Neuronal stem cell (in vitro differentiated cells): Measurements from ENCODE around the gene MCF2L2.
"Not testable (repeated sequence)": the region's sequence is repeated elsewhere in the genome, so short reads cannot be mapped to it uniquely, and the experiment has no call there.

Experiments used
- DNase-seq: peaks from one replicate; pipeline ENCODE4 v3.0.0-alpha.2; 2013; ENCODE audit warnings: low spot score
- H2AFZ ChIP-seq: one replicate; pipeline ENCODE4 v1.6.1; 2013; ENCODE audit warnings: mild to moderate bottlenecking, low read length, inconsistent platforms
- H2AK5ac ChIP-seq: 2 replicates; pipeline ENCODE4 v1.6.1; 2013; ENCODE audit warnings: low read depth, mild to moderate bottlenecking, inconsistent platforms, low read length, moderate library complexity, mixed read lengths
- H2BK120ac ChIP-seq: 2 replicates; pipeline ENCODE4 v1.6.1; 2013; ENCODE audit warnings: low read depth, mild to moderate bottlenecking, inconsistent platforms, low read length, moderate library complexity, mixed read lengths
- H2BK12ac ChIP-seq: one replicate; pipeline ENCODE4 v1.6.1; 2013; ENCODE audit warnings: low read length, inconsistent platforms
- H2BK15ac ChIP-seq: 2 replicates; pipeline ENCODE4 v1.6.1; 2013; ENCODE audit warnings: mild to moderate bottlenecking, low read length, inconsistent platforms, mixed read lengths
- H2BK5ac ChIP-seq: one replicate; pipeline ENCODE4 v1.6.1; 2013; ENCODE audit warnings: inconsistent platforms, mild to moderate bottlenecking, low read length, moderate library complexity
- H3K14ac ChIP-seq: one replicate; pipeline ENCODE4 v1.6.1; 2013; ENCODE audit warnings: low read length, inconsistent platforms
- H3K18ac ChIP-seq: 2 replicates; pipeline ENCODE4 v1.6.1; 2013; ENCODE audit warnings: low read length, inconsistent platforms
- H3K23ac ChIP-seq: 2 replicates; pipeline ENCODE4 v1.6.1; 2013; ENCODE audit warnings: low read depth, mild to moderate bottlenecking, mixed read lengths, low read length, inconsistent platforms; ENCODE audit not compliant: poor library complexity
- H3K27ac ChIP-seq: replicated peaks from 3 replicates; pipeline ENCODE4 v1.5.1; 2013; ENCODE audit warnings: low read length, inconsistent platforms
- H3K27me3 ChIP-seq, 3 experiments: 2 replicates each; pipeline ENCODE4 v1.6.1; 2013; ENCODE audit warnings: low read length in 3 of 3, mild to moderate bottlenecking in 2 of 3, inconsistent platforms in 1 of 3, low read depth in 1 of 3, mixed read lengths in 1 of 3, moderate library complexity in 1 of 3; ENCODE audit not compliant: control insufficient read depth in 3 of 3, insufficient read depth in 3 of 3
- H3K36me3 ChIP-seq, 2 donors: replicated peaks in 1 of 2; 2 replicates each; pipeline ENCODE4 v1.6.1; 2013; ENCODE audit warnings: low read length in 2 of 2; ENCODE audit not compliant: control insufficient read depth in 2 of 2, insufficient read depth in 2 of 2
- H3K4ac ChIP-seq: 2 replicates; pipeline ENCODE4 v1.6.1; 2013; ENCODE audit warnings: inconsistent platforms, mild to moderate bottlenecking, low read length, moderate library complexity
- H3K4me1 ChIP-seq, 2 donors: 1 replicate in 1 of 2; 2 replicates in 1 of 2; pipeline ENCODE4 v1.6.1; 2013; ENCODE audit warnings: low read length in 2 of 2, low read depth in 1 of 2; ENCODE audit not compliant: control insufficient read depth in 2 of 2, insufficient read depth in 1 of 2
- H3K4me2 ChIP-seq: one replicate; pipeline ENCODE4 v1.6.1; 2013; ENCODE audit warnings: mild to moderate bottlenecking, low read length, inconsistent platforms; ENCODE audit not compliant: insufficient read depth, poor library complexity, severe bottlenecking
- H3K4me3 ChIP-seq, 2 donors: 2 replicates each; pipeline ENCODE4 v1.5.1; 2013; ENCODE audit warnings: low read length in 2 of 2, mild to moderate bottlenecking in 2 of 2, inconsistent platforms in 1 of 2, moderate library complexity in 1 of 2
- H3K79me1 ChIP-seq: one replicate; pipeline ENCODE4 v1.6.1; 2013; ENCODE audit warnings: low read depth, mild to moderate bottlenecking, inconsistent platforms, low read length, moderate library complexity
- H3K9ac ChIP-seq: one replicate; pipeline ENCODE4 v1.6.1; 2013; ENCODE audit warnings: mild to moderate bottlenecking, low read depth, low read length, inconsistent platforms; ENCODE audit not compliant: poor library complexity
- H3K9me3 ChIP-seq, 2 donors: replicated peaks in 1 of 2; 2 replicates each; pipeline versions ENCODE3 to v1.6.1; 2013; ENCODE audit warnings: low read length in 2 of 2, mild to moderate bottlenecking in 2 of 2, inconsistent platforms in 1 of 2, low read depth in 1 of 2, mixed read lengths in 1 of 2, moderate library complexity in 1 of 2; ENCODE audit not compliant: control insufficient read depth in 2 of 2, insufficient read depth in 1 of 2
- H4K8ac ChIP-seq: one replicate; pipeline ENCODE4 v1.6.1; 2013; ENCODE audit warnings: low read depth, mild to moderate bottlenecking, inconsistent platforms, low read length, moderate library complexity
- H4K91ac ChIP-seq: one replicate; pipeline ENCODE4 v1.6.1; 2013; ENCODE audit warnings: low read length, low read depth, mild to moderate bottlenecking, inconsistent platforms; ENCODE audit not compliant: poor library complexity
- WGBS, 2 donors: extraction: QIAGEN DNeasy Blood & Tissue Kit; methylation state at CpG; one replicate each; pipeline ENCODE4 v1.1.7; 2013; ENCODE audit warnings: missing lambda C conversion rate in 2 of 2, mixed read lengths in 1 of 2; ENCODE audit not compliant: insufficient read length in 2 of 2, insufficient replicate concordance in 1 of 2; ENCODE audit errors: extremely low coverage in 2 of 2; 5-methylcytosine and 5-hydroxymethylcytosine counted together

MCF2L2 gene

GRCh38 chr3:183443395-183444385, 15.3 kb upstream of the MCF2L2 start:
- no peak overlapping the region for H3K14ac ChIP-seq
- H3K9ac ChIP-seq, result no peak overlapping the region
- H2AK5ac ChIP-seq, result no peak overlapping the region
- H2BK5ac ChIP-seq, result no peak overlapping the region
- no peak overlapping the region for H3K4ac ChIP-seq
- DNase-seq, result no peak
- no peak overlapping the region for H2AFZ ChIP-seq
- no peak overlapping the region for H3K4me3 ChIP-seq
- no peak overlapping the region for H4K8ac ChIP-seq
- no CpG with 5 or more reads among the region's 10 CpGs for WGBS, 2 donors
- H2BK12ac ChIP-seq, result no peak overlapping the region
- H3K23ac ChIP-seq, result no peak overlapping the region
- H2BK15ac ChIP-seq, result no peak overlapping the region
- no peak overlapping the region for H3K18ac ChIP-seq
- no peaks in the 10 kb centered on the region for H3K36me3 ChIP-seq
- no peak overlapping the region for H3K27ac ChIP-seq
- H3K4me1 ChIP-seq, result peaks cover 0 to under 1% of the 10 kb centered on the region in 2 donors
- H3K9me3 ChIP-seq, result peaks cover 0 to 8% of the 10 kb centered on the region in 2 donors
- H2BK120ac ChIP-seq, result no peak overlapping the region
- no peak overlapping the region for H4K91ac ChIP-seq
- no peak overlapping the region for H3K4me2 ChIP-seq
- H3K79me1 ChIP-seq, result peaks cover 4% of the 10 kb centered on the region
- peaks cover 0 to 8% (median 0%) of the 10 kb centered on the region in 3 experiments for H3K27me3 ChIP-seq

DNA sequence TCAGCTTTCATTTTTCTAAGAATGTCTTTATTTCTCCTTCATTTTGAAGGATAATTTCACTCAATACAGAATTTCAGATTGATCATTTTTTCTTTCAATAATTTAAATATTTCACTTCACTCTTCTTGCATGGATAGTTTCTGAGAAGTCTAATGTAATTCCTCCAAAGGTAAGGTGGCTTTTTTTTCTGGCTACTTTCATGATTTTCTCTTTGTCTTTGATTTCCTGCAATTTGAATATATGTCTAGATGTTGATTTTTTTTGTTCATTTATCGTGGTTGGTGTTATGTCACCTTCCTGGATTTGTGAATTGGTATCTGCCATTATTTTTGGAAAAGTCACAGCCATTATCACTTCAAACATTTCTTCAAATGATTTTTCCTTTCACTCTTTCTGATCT, 14.6 kb upstream of the MCF2L2 start:
- Histone ChIP-seq H2BK5ac (no peak overlapping the region), H3K9me3 (peaks cover 0 to 8% of the 10 kb centered on the region in 2 donors), H2AFZ (no peak overlapping the region), H3K36me3 (no peaks in the 10 kb centered on the region), H2AK5ac (no peak overlapping the region), H2BK120ac (no peak overlapping the region), H3K23ac (no peak overlapping the region), H4K91ac (no peak overlapping the region), H3K14ac (no peak overlapping the region), H3K9ac (no peak overlapping the region), H2BK12ac (no peak overlapping the region), H2BK15ac (no peak overlapping the region), H3K4me3 (no peak overlapping the region), H3K18ac (no peak overlapping the region), H3K4me1 (no peaks in the 10 kb centered on the region), H3K4ac (no peak overlapping the region), H3K4me2 (no peak overlapping the region), H3K27ac (no peak overlapping the region), H4K8ac (no peak overlapping the region), H3K79me1 (peaks cover 4% of the 10 kb centered on the region), H3K27me3 (peaks cover 0 to 12% (median 0%) of the 10 kb centered on the region in 3 experiments)
- DNase-seq, result no peak
- WGBS, 2 donors, result no CpG with 5 or more reads among the region's 1 CpG

GRCh38 chr3:183440521-183440920, 12.1 kb upstream of the MCF2L2 start:
- not testable (repeated sequence) for H2BK15ac ChIP-seq, H3K9me3 ChIP-seq, H2BK120ac ChIP-seq, H3K4ac ChIP-seq, H2AK5ac ChIP-seq, H2BK5ac ChIP-seq, H3K36me3 ChIP-seq, H2AFZ ChIP-seq, H3K4me3 ChIP-seq, H3K23ac ChIP-seq, H3K27ac ChIP-seq, H3K18ac ChIP-seq, H3K4me1 ChIP-seq, H4K91ac ChIP-seq, H4K8ac ChIP-seq, H2BK12ac ChIP-seq, H3K4me2 ChIP-seq, DNase-seq, H3K14ac ChIP-seq, H3K9ac ChIP-seq, H3K79me1 ChIP-seq
- peaks cover 0 to 37% (median 0%) of the 10 kb centered on the region in 3 experiments for H3K27me3 ChIP-seq
- no CpG with 5 or more reads among the region's 3 CpGs for WGBS, 2 donors

- peaks cover 0 to 46% (median 0%) of the 10 kb centered on the region in 3 experiments for H3K27me3 ChIP-seq
- H2BK5ac ChIP-seq, result no peak overlapping the region
- no peak overlapping the region for H2AK5ac ChIP-seq
- WGBS, 2 donors, result no CpG with 5 or more reads among the region's 3 CpGs
- H3K9ac ChIP-seq, result no peak overlapping the region
- no peak overlapping the region for H3K4me3 ChIP-seq
- peaks cover 0 to 8% of the 10 kb centered on the region in 2 donors for H3K9me3 ChIP-seq
- H2AFZ ChIP-seq, result no peak overlapping the region
- H2BK120ac ChIP-seq, result no peak overlapping the region
- H2BK12ac ChIP-seq, result no peak overlapping the region
- peaks cover 0 to 10% of the 10 kb centered on the region in 2 donors for H3K4me1 ChIP-seq
- H3K27ac ChIP-seq, result no peak overlapping the region
- H3K18ac ChIP-seq, result no peak overlapping the region
- DNase-seq, result no peak
- H2BK15ac ChIP-seq, result no peak overlapping the region
- no peak overlapping the region for H3K14ac ChIP-seq
- H3K23ac ChIP-seq, result no peak overlapping the region
- H4K91ac ChIP-seq, result no peak overlapping the region
- no peak overlapping the region for H3K4me2 ChIP-seq
- no peak overlapping the region for H3K4ac ChIP-seq
- H3K79me1 ChIP-seq, result no peaks in the 10 kb centered on the region
- no peak overlapping the region for H4K8ac ChIP-seq
- no peaks in the 10 kb centered on the region for H3K36me3 ChIP-seq
Measured at GRCh38 chr3:183439515-183439914, 11.1 kb upstream of the MCF2L2 start.
